Stimulated activated CD8-positive, alpha-beta memory T cell treated with anti-CD3 and anti-CD28 coated beads, Interleukin-2, amount 100 ng/mL, for 48 hours (primary cell): Measurements from ENCODE around the gene DUSP23.

Experiments used
- DNase-seq, 2 donors: peaks; one replicate each; pipeline ENCODE4 v3.0.0-alpha.2; 2020; ENCODE audit warnings: low read depth in 2 of 2

The DUSP23 gene

GRCh38 chr1:159780583-159781582 lies at the start of gene DUSP23:
Gene DUSP23 (plus strand): TSS chr1:159780962. CDS start chr1:159781101, 139 bp downstream.
- peak; percentile 88 to 90 for DNase-seq

- no peak for DNase-seq
These were observed 43.4 kb upstream of the DUSP23 start for GRCh38 chr1:159737238-159737916.

DNA sequence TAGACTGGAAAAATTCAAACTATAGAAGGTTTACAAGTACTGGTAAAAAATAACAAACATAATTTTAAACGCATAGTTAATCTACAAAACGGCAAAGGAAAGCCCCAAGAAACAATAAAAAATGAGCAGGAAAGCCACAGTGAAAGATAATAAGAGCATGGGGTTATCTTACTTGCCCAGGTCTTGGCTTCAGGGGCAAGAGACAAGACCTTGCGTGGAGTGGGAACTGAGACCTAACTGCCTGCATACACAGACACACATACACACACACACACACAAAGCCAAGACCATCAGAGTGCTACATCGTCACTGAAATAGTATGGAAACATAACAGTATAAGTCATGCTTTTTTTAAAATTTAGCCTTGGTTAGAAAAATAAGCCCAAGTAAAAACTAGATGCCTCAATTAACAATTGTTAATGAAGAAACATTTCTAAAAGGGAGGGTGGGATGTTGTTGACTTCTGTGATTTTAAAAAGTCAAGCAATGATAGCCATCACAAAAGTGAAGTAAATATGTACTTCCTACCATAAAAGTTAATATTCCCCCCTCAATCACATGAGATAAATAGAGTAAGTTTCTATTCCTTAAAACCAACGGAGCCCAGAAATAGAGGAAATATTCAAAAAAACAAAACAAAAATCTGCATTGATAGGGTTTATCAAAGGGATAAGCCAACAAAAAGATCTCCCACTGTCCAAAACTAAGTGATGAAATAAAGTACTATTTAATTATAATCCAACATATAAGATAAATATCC lies 36.9 kb upstream of the DUSP23 start:
- DNase-seq = no peak

GRCh38 chr1:159746666-159747065 lies 34.1 kb upstream of the DUSP23 start:
- no peak for DNase-seq

DNA sequence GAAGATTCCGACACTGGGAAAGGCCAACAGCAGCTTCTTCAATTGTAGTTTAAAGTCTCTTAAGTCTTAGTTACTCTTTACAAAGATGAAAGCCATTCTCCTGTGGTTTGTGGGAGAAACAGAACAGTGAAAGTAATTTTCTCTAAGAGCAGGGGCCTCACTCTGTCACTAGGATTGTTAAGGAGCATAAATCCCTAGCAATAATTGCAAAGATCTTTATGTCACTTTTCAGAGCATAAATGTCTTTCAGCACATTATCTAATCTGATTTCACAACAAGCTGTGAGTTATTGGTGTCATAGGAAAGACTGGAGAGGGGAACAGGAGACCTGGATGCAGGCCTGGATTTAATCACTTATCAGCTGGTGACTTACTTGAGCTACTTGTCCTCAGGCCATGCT lies 32.4 kb upstream of the DUSP23 start:
- no peak for DNase-seq

DNA sequence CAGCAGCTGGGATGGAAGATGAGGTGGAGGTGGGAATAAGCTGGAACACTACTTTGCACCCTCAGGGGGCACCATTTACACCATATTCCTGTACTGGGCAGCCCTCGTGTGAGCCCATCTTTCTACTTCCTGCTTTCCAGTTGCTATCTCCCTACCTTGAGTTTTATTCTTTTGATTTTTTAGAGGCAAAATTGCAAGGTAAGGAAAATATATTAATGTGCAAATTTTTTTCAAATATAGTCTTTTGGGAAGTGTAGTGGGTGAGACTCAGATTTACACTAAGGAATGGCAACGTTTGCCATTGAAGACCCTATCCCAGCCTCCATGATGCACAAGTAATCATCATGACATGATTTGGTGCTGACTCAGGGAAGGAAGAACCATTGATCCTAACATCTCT lies 31.1 kb upstream of the DUSP23 start:
- no peak for DNase-seq

GRCh38 chr1:159750621-159751020 lies 30.1 kb upstream of the DUSP23 start:
- DNase-seq = no peak

DNA sequence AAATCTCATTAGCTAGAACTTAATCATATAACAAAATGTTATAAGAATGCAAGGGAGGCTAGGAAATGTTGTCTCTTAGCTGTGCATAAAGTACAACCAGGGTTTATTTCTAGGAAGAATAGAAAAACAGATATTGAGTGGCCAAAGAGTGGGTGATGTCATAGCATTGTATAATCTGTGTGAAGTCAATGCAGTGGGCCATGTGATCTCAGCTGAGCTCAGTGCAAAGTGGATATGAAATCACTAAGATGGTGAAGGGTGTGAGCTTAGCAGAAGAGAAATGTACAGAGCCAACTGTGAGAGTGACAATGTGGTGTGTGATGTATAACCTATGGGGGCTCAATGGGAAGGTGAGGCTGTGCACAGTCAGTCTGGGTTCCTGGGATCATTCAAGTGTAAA lies 29.7 kb upstream of the DUSP23 start:
- DNase-seq = no peak

- DNase-seq = no peak
These were observed 28.6 kb upstream of the DUSP23 start for GRCh38 chr1:159752135-159752580.

DNA sequence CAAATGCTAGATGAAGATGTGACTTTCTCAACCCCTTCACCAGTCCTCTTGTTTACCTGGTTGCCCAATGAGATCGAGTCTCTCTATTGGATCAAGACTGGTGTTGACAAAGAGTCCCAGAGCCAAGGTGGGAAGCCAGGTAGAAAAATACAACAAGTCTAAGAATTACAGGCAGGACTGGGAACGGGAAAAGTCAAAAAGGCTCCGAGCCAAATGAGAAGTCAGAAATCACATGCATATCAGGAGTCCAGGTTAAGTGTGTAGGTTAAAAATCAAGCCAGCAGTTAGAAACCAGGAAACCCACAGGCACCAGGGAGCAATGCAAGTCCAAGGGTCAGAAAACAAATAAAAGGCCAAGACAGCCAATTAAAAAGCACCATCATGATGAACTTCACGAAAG lies 27.4 kb upstream of the DUSP23 start:
- DNase-seq = no peak

DNA sequence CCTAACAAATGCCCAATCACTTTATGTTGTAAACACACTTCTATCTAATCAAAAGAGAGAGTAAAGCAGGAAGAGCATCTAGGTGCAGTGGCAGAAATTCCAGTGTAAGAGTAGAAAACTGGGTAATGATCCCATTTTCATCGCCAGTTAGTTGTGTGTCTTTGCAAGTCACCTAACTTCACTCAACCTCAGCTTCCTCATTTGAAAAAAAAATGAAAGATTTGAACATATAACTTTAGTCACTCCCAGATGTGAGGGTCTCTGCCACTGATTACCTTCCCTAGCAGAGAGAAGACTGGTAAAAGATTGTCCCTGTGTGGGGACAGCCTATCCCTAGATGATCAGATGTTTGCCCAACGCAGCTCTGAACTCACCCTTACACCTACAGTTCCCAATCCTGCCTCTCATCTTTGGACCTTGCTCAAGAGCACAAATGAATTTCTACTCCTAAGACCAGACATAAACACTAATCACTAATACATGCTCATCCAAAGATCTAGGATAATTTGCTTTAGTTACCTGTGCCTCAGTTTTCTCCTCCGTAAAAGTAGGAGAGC lies 25.2 kb upstream of the DUSP23 start:
- DNase-seq = no peak

- DNase-seq = no peak
These were observed 24.4 kb upstream of the DUSP23 start for GRCh38 chr1:159756397-159756796.

GRCh38 chr1:159763686-159764085 lies 17.1 kb upstream of the DUSP23 start:
- DNase-seq = no peak

DNA sequence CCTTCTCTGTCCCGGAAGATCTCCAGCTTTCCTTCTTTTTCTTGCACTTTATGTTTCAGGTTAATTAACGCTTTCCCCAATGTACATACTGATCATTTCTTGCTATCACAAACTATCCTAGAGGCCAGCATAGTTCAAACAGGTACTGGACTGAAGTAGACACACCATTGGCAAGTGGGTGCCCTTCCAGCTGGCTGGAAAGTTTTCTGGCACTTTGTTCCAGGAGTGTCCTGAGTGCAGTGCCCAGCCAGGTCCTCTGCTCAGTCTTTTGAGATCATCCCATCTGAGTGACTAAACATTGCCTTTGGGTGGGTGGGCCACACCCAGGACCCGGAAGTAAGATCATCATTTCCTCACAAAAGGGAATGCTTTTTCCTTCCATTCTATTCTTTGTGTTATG lies 15.0 kb upstream of the DUSP23 start:
- DNase-seq = no peak

GRCh38 chr1:159771127-159771895 lies 9.5 kb upstream of the DUSP23 start:
- DNase-seq = no peak

GRCh38 chr1:159774465-159774864 lies 6.3 kb upstream of the DUSP23 start:
- no peak for DNase-seq

DNA sequence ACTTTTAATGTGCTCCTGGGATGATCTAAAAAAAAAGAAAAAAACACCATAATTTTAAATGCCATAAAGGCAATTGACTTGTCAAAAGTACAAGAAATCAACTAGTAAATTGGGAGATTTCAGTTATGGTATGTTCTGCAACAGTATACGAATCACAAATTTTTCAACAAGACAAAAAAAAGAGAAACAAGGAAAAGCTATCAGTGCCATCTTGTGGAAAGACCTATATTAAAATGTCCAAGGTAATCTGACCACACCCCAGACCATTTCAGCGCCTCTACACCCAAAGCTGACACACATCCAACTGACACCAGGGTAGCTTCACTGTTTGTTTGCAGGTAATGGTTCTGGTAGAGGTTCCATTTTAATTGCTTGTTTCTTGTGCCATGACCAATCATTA lies 5.0 kb upstream of the DUSP23 start:
- no peak for DNase-seq

DNA sequence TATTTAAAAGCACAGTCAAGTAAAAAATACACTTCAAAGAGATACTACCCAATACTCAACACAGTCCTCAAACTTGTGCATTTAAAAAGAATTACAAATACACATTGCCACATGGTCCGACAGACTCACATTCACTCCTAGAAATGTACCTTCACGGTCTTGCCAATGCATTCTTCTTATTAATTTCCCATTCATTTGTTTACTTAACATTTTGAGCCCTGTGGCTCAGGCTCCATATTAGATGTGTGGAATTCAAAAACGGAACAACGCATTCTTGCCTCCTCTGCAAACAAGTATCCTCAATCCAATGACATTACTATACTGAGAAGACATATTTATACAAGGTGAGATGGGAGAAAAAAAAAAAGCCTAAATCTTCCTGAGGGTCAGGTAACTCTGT lies 2.5 kb upstream of the DUSP23 start:
- no peak for DNase-seq

DNA sequence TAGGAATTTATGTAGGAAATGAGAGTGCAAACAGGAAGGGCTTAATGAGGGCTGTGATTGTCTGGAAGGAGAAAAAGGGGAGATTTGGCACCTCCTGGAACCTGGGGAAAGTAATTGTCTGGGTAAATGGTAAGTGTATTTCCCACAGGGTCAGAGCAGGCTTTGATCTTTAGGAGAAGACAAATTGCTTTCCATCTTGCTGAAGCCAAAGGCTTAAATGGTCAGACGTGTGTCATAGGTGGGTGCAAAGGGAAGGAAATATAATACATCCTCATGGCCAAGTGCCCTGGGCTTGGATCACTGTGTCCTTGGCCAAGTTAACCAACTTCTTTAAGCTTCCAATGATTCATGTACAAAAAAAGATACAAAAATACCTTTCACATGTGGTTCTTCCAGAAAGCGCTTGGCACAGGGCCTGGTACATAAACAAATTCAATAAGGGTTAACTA lies 1.3 kb upstream of the DUSP23 start:
- DNase-seq = no peak

DNA sequence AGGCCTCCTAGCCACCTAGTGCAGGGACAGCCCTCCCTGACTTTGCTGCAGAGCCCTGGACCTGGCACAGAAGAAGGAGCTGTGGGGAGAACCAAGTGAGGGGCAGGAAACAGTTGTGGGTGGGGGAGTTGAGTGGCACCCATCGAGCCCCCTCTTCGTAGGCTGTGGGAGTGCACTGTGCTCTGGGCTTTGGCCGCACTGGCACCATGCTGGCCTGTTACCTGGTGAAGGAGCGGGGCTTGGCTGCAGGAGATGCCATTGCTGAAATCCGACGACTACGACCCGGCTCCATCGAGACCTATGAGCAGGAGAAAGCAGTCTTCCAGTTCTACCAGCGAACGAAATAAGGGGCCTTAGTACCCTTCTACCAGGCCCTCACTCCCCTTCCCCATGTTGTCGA lies 1.2 kb downstream of the DUSP23 start:
- DNase-seq = no peak

GRCh38 chr1:159783724-159784123 lies 3.0 kb downstream of the DUSP23 start:
- DNase-seq = no peak
